Brain microvascular endothelial cell (primary cell): Measurements from ENCODE around the gene MUC6.
"Not testable (repeated sequence)": the region's sequence is repeated elsewhere in the genome, so short reads cannot be mapped to it uniquely, and the experiment has no call there.

Experiments used
- DNase-seq: peaks from one replicate; pipeline ENCODE4 v3.0.0-alpha.2; 2020
- H3K27ac ChIP-seq: fragments of 250-450 bp; sonication (Bioruptor Pico); 2 replicates; pipeline ENCODE4 v1.5.1; 2020; ENCODE audit warnings: mild to moderate bottlenecking, moderate library complexity
- H3K27me3 ChIP-seq: fragments of 250-450 bp; sonication (Bioruptor Pico); replicated peaks from 2 replicates; pipeline ENCODE4 v1.5.1; 2020; ENCODE audit warnings: mild to moderate bottlenecking
- H3K36me3 ChIP-seq: fragments of 250-450 bp; sonication (Bioruptor Pico); replicated peaks from 2 replicates; pipeline ENCODE4 v1.5.1; 2020; ENCODE audit warnings: mild to moderate bottlenecking
- H3K4me3 ChIP-seq: 2 replicates; pipeline ENCODE4 v1.5.1; 2011; ENCODE audit warnings: low read depth, mild to moderate bottlenecking, control low read depth, low read length, moderate library complexity
- CTCF ChIP-seq: IDR thresholded peaks from 2 replicates; pipeline ENCODE4 v1.5.1; 2011; ENCODE audit warnings: low read depth, mild to moderate bottlenecking, moderate library complexity, low read length, control low read depth, inconsistent platforms; ENCODE audit errors: missing control alignments
- in situ Hi-C: cut with HindIII; loops from 2 replicates; pipeline ENCODE4 v1.10.0; 2017; ENCODE audit warnings: low sequenced_read_pairs, low pct_ligation_motif_present

Gene MUC6

GRCh38 chr11:1017269-1018005 is 19.1 kb downstream of the MUC6 start:
- no peaks in the 10 kb centered on the region for H3K27me3 ChIP-seq
- in situ Hi-C loops = no loop called here
- no peak overlapping the region for H3K4me3 ChIP-seq
- no peak for DNase-seq
- TF ChIP-seq CTCF = no peak
- no peak overlapping the region for H3K27ac ChIP-seq
- no peaks in the 10 kb centered on the region for H3K36me3 ChIP-seq

- H3K27ac ChIP-seq, H3K36me3 ChIP-seq, H3K4me3 ChIP-seq, DNase-seq, in situ Hi-C loops, H3K27me3 ChIP-seq: not testable (repeated sequence)
These were observed 19.9 kb downstream of the MUC6 start for GRCh38 chr11:1016610-1017126.

- H3K27ac ChIP-seq = no peak overlapping the region
- DNase-seq = no peak
- TF ChIP-seq CTCF = no peak
- H3K4me3 ChIP-seq = no peak overlapping the region
- H3K27me3 ChIP-seq = no peaks in the 10 kb centered on the region
- peaks cover 12% of the 10 kb centered on the region for H3K36me3 ChIP-seq
- in situ Hi-C loops = no loop called here
These were observed 20.5 kb downstream of the MUC6 start for GRCh38 chr11:1015826-1016545.

GRCh38 chr11:1015064-1015463 is 21.5 kb downstream of the MUC6 start:
- in situ Hi-C loops = no loop called here
- DNase-seq = no peak
- H3K27ac ChIP-seq = no peak overlapping the region
- peaks cover 19% of the 10 kb centered on the region for H3K36me3 ChIP-seq
- H3K27me3 ChIP-seq = no peaks in the 10 kb centered on the region
- H3K4me3 ChIP-seq = no peak overlapping the region
- TF ChIP-seq CTCF = no peak

GRCh38 chr11:1014276-1014675 is 22.2 kb downstream of the MUC6 start:
- no peak for TF ChIP-seq CTCF
- H3K36me3 ChIP-seq = peaks cover 25% of the 10 kb centered on the region
- no peak overlapping the region for H3K4me3 ChIP-seq
- DNase-seq = no peak
- no peak overlapping the region for H3K27ac ChIP-seq
- no peaks in the 10 kb centered on the region for H3K27me3 ChIP-seq
- in situ Hi-C loops = no loop called here

- Histone ChIP-seq H3K27me3 (no peaks in the 10 kb centered on the region), H3K27ac (no peak overlapping the region), H3K4me3 (no peak overlapping the region), H3K36me3 (peaks cover 25% of the 10 kb centered on the region)
- TF ChIP-seq CTCF = no peak
- in situ Hi-C loops = no loop called here
- no peak for DNase-seq
These were observed 22.9 kb downstream of the MUC6 start for GRCh38 chr11:1013631-1013935.
